Brain microvascular endothelial cell (primary cell): ENCODE data around the gene CCDC77.
"Not testable (repeated sequence)": the region's sequence is repeated elsewhere in the genome, so short reads cannot be mapped to it uniquely, and the experiment has no call there.

Experiments
- DNase-seq: peaks from one replicate; pipeline ENCODE4 v3.0.0-alpha.2; 2020
- H3K27ac ChIP-seq: fragments of 250-450 bp; sonication (Bioruptor Pico); 2 replicates; pipeline ENCODE4 v1.5.1; 2020; ENCODE audit warnings: mild to moderate bottlenecking, moderate library complexity
- H3K27me3 ChIP-seq: fragments of 250-450 bp; sonication (Bioruptor Pico); replicated peaks from 2 replicates; pipeline ENCODE4 v1.5.1; 2020; ENCODE audit warnings: mild to moderate bottlenecking
- H3K36me3 ChIP-seq: fragments of 250-450 bp; sonication (Bioruptor Pico); replicated peaks from 2 replicates; pipeline ENCODE4 v1.5.1; 2020; ENCODE audit warnings: mild to moderate bottlenecking
- H3K4me3 ChIP-seq: 2 replicates; pipeline ENCODE4 v1.5.1; 2011; ENCODE audit warnings: low read depth, mild to moderate bottlenecking, control low read depth, low read length, moderate library complexity
- in situ Hi-C: cut with HindIII; loops from 2 replicates; pipeline ENCODE4 v1.10.0; 2017; ENCODE audit warnings: low sequenced_read_pairs, low pct_ligation_motif_present
- TF ChIP-seq, protein P1 (sequence below): IDR thresholded peaks from 2 replicates; pipeline ENCODE4 v1.5.1; 2011; ENCODE audit warnings: low read depth, mild to moderate bottlenecking, moderate library complexity, low read length, control low read depth, inconsistent platforms; ENCODE audit errors: missing control alignments

Gene CCDC77

DNA sequence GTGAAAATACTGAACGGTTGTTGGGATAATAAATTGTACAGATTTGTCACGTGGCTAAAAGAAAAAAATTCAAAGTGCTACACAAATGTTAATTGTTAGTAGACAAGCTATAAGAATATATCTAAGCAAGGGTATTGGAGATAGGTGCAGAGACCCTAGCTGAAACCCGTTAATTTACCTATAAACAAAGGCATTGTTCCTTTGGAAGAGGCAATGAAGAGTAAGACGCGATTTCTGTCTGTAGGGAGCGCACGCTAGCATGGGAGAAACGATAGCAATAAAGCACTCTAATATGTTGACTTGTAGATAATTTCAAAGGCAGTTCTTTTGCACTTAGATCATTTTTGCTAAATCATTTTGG, 565 bp downstream of the CCDC77 start:
- H3K27ac ChIP-seq = no peak overlapping the region
- in situ Hi-C loops = no loop called here

DNA sequence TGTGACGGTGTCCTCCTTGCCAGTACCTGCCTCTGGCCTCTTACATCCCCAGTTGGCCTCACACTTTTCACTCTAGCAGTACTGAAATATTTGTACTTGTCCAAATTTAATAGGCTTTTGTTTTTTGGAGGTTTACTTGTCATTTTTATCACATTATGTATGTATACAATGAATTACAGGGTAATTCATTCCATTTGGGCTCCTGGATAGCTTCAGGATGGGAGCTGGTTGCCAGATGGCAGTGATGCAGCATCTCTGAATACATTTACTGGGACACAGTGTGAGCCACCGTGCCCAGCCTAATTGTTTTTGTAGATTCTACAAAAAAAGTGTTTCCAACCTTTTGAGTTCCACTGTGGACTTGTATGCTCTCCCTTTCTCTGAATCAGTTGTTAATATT, 13.4 kb downstream of the CCDC77 start:
- Histone ChIP-seq H3K36me3 (peaks cover 7% of the 10 kb centered on the region), H3K27ac (no peak overlapping the region), H3K27me3 (no peaks in the 10 kb centered on the region), H3K4me3 (no peak overlapping the region)
- TF ChIP-seq, protein P1, sequence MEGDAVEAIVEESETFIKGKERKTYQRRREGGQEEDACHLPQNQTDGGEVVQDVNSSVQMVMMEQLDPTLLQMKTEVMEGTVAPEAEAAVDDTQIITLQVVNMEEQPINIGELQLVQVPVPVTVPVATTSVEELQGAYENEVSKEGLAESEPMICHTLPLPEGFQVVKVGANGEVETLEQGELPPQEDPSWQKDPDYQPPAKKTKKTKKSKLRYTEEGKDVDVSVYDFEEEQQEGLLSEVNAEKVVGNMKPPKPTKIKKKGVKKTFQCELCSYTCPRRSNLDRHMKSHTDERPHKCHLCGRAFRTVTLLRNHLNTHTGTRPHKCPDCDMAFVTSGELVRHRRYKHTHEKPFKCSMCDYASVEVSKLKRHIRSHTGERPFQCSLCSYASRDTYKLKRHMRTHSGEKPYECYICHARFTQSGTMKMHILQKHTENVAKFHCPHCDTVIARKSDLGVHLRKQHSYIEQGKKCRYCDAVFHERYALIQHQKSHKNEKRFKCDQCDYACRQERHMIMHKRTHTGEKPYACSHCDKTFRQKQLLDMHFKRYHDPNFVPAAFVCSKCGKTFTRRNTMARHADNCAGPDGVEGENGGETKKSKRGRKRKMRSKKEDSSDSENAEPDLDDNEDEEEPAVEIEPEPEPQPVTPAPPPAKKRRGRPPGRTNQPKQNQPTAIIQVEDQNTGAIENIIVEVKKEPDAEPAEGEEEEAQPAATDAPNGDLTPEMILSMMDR = no peak
- in situ Hi-C loops = no loop called here
- no peak for DNase-seq

More for the DNA sequence above, 565 bp downstream of the CCDC77 start:
- TF ChIP-seq, protein P1 = peak; percentile 48
- peak; percentile 22 for DNase-seq
- Histone ChIP-seq H3K4me3 (peak overlapping the region; percentile 85), H3K27me3 (no peaks in the 10 kb centered on the region), H3K36me3 (no peaks in the 10 kb centered on the region)

DNA sequence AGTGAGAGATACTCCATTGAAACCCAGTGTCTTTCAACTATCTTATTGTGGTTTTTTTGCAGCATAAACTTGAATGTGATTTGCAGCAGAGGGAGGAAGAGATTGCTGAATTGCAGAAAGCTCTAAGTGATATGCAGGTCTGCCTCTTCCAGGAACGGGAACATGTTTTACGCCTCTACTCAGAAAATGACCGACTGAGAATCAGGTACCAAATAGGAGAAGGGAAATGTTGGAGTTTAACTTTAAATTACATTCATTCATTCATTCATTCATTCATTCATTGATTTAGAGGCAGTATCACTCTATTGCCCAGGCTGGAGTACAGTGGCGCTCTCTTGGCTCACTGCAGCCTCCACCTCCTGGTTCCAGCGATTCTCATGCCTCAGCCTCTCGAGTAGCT, 17.0 kb downstream of the CCDC77 start:
- in situ Hi-C loops = no loop called here
- Histone ChIP-seq H3K27me3 (no peaks in the 10 kb centered on the region), H3K27ac (no peak overlapping the region), H3K4me3 (no peak overlapping the region), H3K36me3 (peaks cover 7% of the 10 kb centered on the region)
- TF ChIP-seq, protein P1 = no peak
- no peak for DNase-seq

DNA sequence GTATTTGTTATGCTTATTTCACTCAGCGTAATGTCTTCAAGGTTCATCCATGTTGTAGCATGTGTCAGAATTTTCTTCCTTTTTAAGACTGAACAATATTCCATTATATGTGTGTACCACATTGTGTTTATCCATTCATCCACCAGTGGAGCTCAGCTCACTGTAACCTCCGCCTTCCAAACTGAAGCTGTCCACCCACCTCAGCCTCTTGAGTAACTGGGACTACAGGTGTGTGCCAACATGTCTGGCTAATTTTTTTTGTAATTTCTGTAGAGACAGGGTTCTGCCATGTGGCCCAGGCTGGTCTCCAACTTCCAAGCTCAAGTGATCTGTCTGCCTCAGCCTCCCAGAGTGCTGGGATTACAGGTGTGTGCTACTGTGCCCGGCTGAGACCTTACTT, 21.1 kb downstream of the CCDC77 start:
- no peak for DNase-seq
- TF ChIP-seq, protein P1 = no peak
- Histone ChIP-seq H3K36me3 (peaks cover 7% of the 10 kb centered on the region), H3K4me3 (no peak overlapping the region), H3K27me3 (no peaks in the 10 kb centered on the region), H3K27ac (no peak overlapping the region)
- in situ Hi-C loops = no loop called here

DNA sequence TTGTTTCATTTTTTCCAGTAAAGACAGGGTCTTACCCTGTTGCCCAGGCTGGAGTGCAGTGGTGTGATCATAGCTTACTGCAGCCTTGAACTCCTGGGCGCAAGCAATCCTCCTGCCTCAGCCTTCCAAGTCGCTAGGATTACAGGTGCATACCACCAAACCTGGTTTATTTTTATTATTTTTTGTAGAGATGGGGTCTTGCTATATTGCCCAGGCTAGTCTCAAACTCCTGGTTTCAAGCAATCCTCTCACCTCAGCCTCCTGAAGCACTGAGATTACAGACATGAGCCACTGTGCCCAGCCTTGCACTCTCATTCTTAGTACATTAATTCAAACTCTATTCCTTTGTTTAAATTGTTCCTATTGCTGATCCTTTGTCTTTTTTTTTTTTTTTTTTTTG, 34.3 kb downstream of the CCDC77 start:
- H3K4me3 ChIP-seq, H3K27ac ChIP-seq, in situ Hi-C loops, H3K27me3 ChIP-seq, H3K36me3 ChIP-seq, DNase-seq: not testable (repeated sequence)

DNA sequence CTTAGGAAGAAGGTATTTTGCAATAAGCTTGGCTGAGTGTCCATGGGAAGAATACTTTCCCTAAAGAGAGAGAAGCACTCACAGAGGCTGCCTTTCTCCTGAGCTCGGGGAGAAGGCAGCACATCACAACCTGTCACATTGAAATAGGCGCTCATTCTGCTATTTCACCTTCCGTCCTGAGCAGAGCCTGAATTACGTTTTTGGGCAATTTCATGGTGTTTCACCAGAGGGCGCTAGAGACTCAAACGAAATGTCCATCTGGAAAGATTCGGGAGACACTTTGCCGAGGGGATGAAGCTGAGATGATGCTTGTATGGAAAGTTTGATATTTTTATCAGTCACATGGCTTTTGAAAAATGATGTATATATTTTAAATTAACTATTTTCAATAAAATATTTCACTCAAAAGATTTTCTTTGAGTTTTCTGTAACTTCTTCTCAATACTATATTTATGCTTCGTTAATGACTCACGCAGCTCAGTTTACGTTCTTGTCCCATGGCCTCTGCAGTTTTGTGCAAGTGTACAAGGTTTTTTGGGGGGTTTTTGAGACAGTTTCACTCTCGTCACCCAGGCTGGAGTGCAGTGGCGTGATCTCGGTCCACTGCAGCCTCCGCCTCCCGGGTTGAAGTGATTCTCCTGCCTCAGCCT, 40.9 kb downstream of the CCDC77 start:
- peak; percentile 51 for DNase-seq
- TF ChIP-seq, protein P1 = peak; percentile 83
- no peaks in the 10 kb centered on the region for H3K27me3 ChIP-seq
- H3K36me3 ChIP-seq = no peaks in the 10 kb centered on the region
- no peak overlapping the region for H3K4me3 ChIP-seq
- no peak overlapping the region for H3K27ac ChIP-seq
- in situ Hi-C loops = no loop called here
